Stomach smooth muscle (tissue), 2 donors: ENCODE results near the gene SNED1.

ENCODE experiments used
- H3K27ac ChIP-seq: one replicate; pipeline ENCODE4 v1.7.0; 2013; ENCODE audit warnings: mild to moderate bottlenecking, low read length, inconsistent platforms
- H3K27me3 ChIP-seq, 2 donors: one replicate each; pipeline ENCODE4 v1.7.0; 2013; ENCODE audit warnings: low read length in 2 of 2; ENCODE audit not compliant: insufficient read depth in 2 of 2, control insufficient read depth in 1 of 2
- H3K36me3 ChIP-seq, 2 donors: one replicate each; pipeline ENCODE4 v1.7.0; 2013; ENCODE audit warnings: low read length in 2 of 2; ENCODE audit not compliant: control insufficient read depth in 2 of 2, insufficient read depth in 2 of 2
- H3K4me1 ChIP-seq: one replicate; pipeline ENCODE4 v1.7.0; 2013; ENCODE audit warnings: low read length; ENCODE audit not compliant: control insufficient read depth, insufficient read depth
- H3K4me3 ChIP-seq, 2 donors: one replicate each; pipeline ENCODE4 v1.7.0; 2013; ENCODE audit warnings: low read length in 2 of 2
- H3K9ac ChIP-seq, 2 donors: one replicate each; pipeline ENCODE4 v1.7.0; 2013; ENCODE audit warnings: low read length in 2 of 2, mild to moderate bottlenecking in 1 of 2
- H3K9me3 ChIP-seq, 2 donors: one replicate each; pipeline ENCODE4 v1.7.0; 2013; ENCODE audit warnings: low read length in 2 of 2; ENCODE audit not compliant: control insufficient read depth in 2 of 2
- donor health status: healthy.
- donor health status: Pancreatic carcinoma.

The SNED1 gene

GRCh38 chr2:241029599-241030332, 31.3 kb downstream of the SNED1 start:
- H3K27ac ChIP-seq, result no peak overlapping the region
- H3K27me3 ChIP-seq, result no peaks in the 10 kb centered on the region
- H3K36me3 ChIP-seq, result peaks cover 0 to 2% of the 10 kb centered on the region in 2 donors
- H3K4me1 ChIP-seq, result no peaks in the 10 kb centered on the region
- no peak overlapping the region for H3K4me3 ChIP-seq
- no peak overlapping the region for H3K9ac ChIP-seq
- peaks cover 0 to 10% of the 10 kb centered on the region in 2 donors for H3K9me3 ChIP-seq

GRCh38 chr2:241030333-241030680, 31.9 kb downstream of the SNED1 start:
- H3K9ac ChIP-seq, result no peak overlapping the region
- no peak overlapping the region for H3K4me3 ChIP-seq
- no peaks in the 10 kb centered on the region for H3K4me1 ChIP-seq
- peaks cover 0 to 6% of the 10 kb centered on the region in 2 donors for H3K9me3 ChIP-seq
- H3K36me3 ChIP-seq, result peaks cover 0 to 2% of the 10 kb centered on the region in 2 donors
- no peak overlapping the region for H3K27ac ChIP-seq
- H3K27me3 ChIP-seq, result no peaks in the 10 kb centered on the region

DNA sequence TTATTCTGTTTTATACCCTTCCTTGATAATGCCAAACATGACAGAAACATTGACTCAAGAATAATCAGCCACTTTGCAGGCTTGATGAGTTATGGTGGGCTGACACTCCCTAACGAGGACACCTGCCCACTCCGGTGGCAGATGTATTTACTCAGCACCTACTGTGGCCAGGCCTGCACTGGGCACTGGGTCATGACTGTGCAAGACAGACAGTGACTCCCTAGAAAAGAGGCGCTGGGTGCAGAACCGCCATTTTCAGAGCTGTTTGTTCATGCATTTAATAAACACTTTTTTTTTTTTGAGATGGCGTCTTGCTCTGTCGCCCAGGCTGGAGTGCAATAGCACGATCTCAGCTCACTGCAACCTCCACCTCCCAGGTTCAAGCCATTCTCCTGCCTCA, 32.5 kb downstream of the SNED1 start:
- Histone ChIP-seq H3K4me1 (no peaks in the 10 kb centered on the region), H3K9ac (no peak overlapping the region), H3K27ac (no peak overlapping the region), H3K36me3 (peaks cover 0 to 2% of the 10 kb centered on the region in 2 donors), H3K9me3 (peaks cover 0 to 5% of the 10 kb centered on the region in 2 donors), H3K27me3 (no peaks in the 10 kb centered on the region), H3K4me3 (no peak overlapping the region)

GRCh38 chr2:241031436-241032165, 33.2 kb downstream of the SNED1 start:
- Histone ChIP-seq H3K36me3 (peaks cover 0 to 2% of the 10 kb centered on the region in 2 donors), H3K27ac (no peak overlapping the region), H3K27me3 (peaks cover 0 to 6% of the 10 kb centered on the region in 2 donors), H3K4me3 (no peak overlapping the region), H3K9me3 (no peaks in the 10 kb centered on the region), H3K9ac (no peak overlapping the region), H3K4me1 (peaks cover 6% of the 10 kb centered on the region)

DNA sequence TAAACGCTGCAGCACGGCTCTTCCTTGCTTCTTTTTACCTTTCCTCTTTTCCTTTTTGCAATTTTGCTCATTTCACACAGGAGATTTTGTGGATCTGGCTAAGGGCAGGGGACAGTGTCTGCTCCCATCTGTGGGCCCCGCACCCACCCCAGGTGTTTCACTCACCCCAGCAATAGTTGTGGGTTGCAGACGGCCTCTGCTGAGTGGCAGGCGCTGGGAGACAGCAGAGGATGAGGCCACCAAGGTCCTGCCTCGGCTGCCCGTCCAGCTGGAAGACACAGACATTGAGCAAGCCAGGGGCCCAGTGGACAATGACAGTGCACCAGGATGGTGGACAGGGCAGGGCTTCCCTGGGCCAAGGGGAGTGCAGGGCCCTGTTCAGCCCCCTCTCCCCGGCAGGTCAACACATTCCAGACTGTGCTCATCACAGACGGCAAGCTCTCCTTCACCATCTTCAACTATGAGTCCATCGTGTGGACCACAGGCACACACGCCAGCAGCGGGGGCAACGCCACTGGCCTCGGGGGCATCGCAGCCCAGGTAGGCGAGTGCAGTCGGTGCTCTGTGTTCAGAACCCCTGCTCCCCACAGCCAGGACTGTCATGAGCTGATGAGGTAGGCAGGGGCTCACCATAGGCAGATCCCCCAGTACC, 35.0 kb downstream of the SNED1 start:
- no peak overlapping the region for H3K27ac ChIP-seq
- H3K9ac ChIP-seq, result no peak overlapping the region
- H3K27me3 ChIP-seq, result peaks cover 0 to 21% of the 10 kb centered on the region in 2 donors
- H3K36me3 ChIP-seq, result peaks cover 0 to 2% of the 10 kb centered on the region in 2 donors
- H3K4me1 ChIP-seq, result peaks cover 12% of the 10 kb centered on the region
- H3K9me3 ChIP-seq, result no peaks in the 10 kb centered on the region
- H3K4me3 ChIP-seq, result no peak overlapping the region

GRCh38 chr2:241033994-241034393, 35.6 kb downstream of the SNED1 start:
- H3K27ac ChIP-seq, result no peak overlapping the region
- no peak overlapping the region for H3K4me3 ChIP-seq
- no peaks in the 10 kb centered on the region for H3K9me3 ChIP-seq
- H3K36me3 ChIP-seq, result peaks cover 0 to 2% of the 10 kb centered on the region in 2 donors
- H3K27me3 ChIP-seq, result peaks cover 0 to 21% of the 10 kb centered on the region in 2 donors
- H3K4me1 ChIP-seq, result peaks cover 12% of the 10 kb centered on the region
- no peak overlapping the region for H3K9ac ChIP-seq

DNA sequence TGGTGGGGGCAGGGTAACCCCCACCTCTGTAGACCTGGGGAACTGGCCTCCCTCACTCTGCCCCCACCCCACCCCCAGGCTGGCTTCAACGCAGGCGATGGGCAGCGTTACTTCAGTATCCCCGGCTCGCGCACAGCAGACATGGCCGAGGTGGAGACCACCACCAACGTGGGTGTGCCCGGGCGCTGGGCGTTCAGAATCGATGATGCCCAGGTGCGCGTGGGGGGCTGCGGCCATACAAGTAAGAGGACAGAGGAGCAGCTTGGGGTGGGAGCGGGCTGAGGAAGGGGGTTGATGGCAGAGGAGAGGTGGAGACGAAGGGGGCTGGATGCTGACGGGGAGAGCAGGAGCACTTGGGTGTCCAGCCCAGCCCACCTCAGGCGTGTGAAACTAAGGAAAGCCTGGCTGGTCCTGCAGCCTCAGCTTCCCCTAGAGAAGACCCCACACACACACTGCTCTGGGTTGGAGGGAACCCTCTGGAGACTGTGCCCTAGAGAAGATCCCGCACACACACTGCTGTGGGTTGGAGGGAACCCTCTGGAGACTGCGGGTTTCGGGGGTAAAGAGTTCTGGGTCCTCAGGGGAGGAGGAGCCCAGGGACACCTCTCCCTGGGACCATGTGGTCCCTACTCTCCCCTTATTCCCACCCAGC, 36.2 kb downstream of the SNED1 start:
- Histone ChIP-seq H3K36me3 (peaks cover 0 to 2% of the 10 kb centered on the region in 2 donors), H3K9me3 (no peaks in the 10 kb centered on the region), H3K27me3 (peaks cover 0 to 21% of the 10 kb centered on the region in 2 donors)

DNA sequence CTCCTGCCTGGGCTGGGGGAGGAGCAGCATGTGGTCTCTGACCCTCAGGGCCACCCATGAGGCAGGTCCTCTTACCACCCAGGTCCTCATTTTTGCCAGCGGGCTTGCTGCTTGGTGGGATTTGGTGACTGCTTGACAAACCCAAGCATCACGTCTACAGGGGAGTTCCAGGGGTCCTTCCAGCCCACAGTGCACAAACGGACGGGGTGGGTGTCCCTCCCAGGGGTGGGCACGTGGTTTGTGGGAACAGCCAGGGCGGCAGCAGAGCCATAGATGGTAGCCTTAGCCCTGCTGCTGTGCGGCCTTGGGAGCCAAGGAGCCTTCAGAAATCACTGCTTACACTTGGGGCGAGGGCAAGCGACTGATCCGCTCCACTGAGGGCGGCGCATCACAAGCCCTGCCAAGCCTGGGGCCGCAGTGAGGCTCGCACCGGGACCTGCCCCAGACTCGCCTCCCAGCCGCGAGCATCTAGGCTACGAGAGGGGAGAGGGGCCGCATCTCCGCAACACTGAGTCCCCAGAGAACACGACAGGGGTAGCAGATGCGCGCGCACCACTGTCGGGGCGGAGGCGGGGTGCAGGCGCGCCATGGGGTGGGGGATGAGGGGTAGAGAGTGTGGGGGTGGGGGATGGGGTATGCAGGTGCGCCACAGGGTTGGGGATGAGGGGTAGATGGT, 36.9 kb downstream of the SNED1 start:
- H3K36me3 ChIP-seq, result peaks cover 0 to 2% of the 10 kb centered on the region in 2 donors
- H3K4me3 ChIP-seq, result no peak overlapping the region

More for the DNA sequence above, 36.2 kb downstream of the SNED1 start:
- Histone ChIP-seq H3K4me3 (no peak overlapping the region), H3K9ac (no peak overlapping the region), H3K4me1 (peaks cover 12% of the 10 kb centered on the region), H3K27ac (no peak overlapping the region)

GRCh38 chr2:241035818-241036396, 37.5 kb downstream of the SNED1 start:
- Histone ChIP-seq H3K4me3 (peak overlapping the region in 1 of 2 donors; percentile 64), H3K9ac (no peak overlapping the region), H3K4me1 (peaks cover 12% of the 10 kb centered on the region), H3K9me3 (no peaks in the 10 kb centered on the region), H3K27ac (no peak overlapping the region), H3K27me3 (peaks cover 0 to 21% of the 10 kb centered on the region in 2 donors), H3K36me3 (peaks cover 0 to 4% of the 10 kb centered on the region in 2 donors)

More for the DNA sequence above, 36.9 kb downstream of the SNED1 start:
- no peaks in the 10 kb centered on the region for H3K9me3 ChIP-seq
- H3K27me3 ChIP-seq, result peaks cover 0 to 21% of the 10 kb centered on the region in 2 donors
- no peak overlapping the region for H3K27ac ChIP-seq
- no peak overlapping the region for H3K9ac ChIP-seq
- H3K4me1 ChIP-seq, result peaks cover 12% of the 10 kb centered on the region
